ENCODE measurements around the gene FGFBP3.

- TF ChIP-seq CTCF (IDR thresholded peaks at IDR 0.05 in 8 of 11, conservative IDR thresholded peaks at IDR 0.05 in 3 of 11) (no peak), POLR2AphosphoS5 (IDR thresholded peaks at IDR 0.05) (no peak)
Measured at GRCh38 chr10:91879515-91880170, 29.6 kb downstream of the FGFBP3 start.
